ENCODE measurements around the gene IL6R.

GRCh38 chr1:154448331-154448811 lies 43.2 kb downstream of the IL6R start:
- TF ChIP-seq CTCF (IDR thresholded peaks at IDR 0.05; ENCODE audit: low read depth, low read length) (no peak), EZH2phosphoT487 (IDR thresholded peaks at IDR 0.05; ENCODE audit: low read depth) (no peak)

All from OCI-LY3 (cell line).